ENCODE measurements around the gene KRTAP5-5.

DNA sequence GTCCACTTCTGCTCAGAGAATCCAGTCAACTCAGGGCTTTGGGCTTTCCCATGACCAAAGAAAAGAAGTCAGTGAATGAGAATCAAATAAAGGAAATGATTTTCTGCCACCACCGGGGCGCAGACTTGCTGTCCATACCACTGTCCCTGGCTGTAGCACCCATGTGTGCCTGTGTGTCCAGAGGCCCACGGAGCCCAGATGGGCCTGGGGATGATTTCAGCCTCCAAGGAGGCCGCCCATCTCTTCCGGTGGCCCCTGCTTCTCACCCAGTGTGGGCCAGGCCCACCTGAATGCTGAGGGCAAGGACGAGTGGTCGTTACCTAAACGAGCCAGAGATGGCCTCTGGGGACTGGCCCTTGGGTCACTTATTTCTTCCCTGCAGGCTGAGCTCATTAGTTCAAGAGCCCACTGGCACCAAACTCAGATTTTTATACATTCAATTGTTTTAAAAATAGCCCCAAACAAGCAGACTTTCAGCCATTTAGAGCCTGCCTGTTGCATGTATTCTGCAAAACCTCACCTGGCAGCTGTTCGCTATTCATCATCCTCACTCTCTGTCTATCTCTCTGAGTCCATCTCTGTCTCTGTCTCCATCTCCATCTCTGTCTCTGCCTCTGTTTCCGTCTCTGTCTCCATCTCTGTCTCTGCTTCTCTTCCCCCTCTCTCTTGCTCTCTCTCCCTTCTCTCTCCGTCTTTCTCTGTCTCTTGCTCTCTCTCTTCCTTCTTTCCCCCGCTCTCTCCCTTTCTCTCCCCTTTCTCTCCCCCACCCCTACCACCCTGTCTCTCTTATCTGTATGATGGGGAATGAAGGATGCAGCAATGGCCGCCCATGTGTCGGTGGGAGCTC, 24.2 kb downstream of the KRTAP5-5 start:
- TF ChIP-seq POLR2AphosphoS5 (IDR thresholded peaks at IDR 0.05; ENCODE audit: low read depth, low read length) = no peak
- TF ChIP-seq SIN3A (IDR thresholded peaks at IDR 0.05; ENCODE audit: borderline replicate concordance, insufficient read depth, low read length) = no peak
- no peak for TF ChIP-seq TAF1 (IDR thresholded peaks at IDR 0.05; ENCODE audit: borderline replicate concordance, insufficient read depth, low read length)

Data from PFSK-1 (cell line).